Epithelial cell of esophagus (primary cell): Measurements from ENCODE around the gene PPM1K.

Experiments
- DNase-seq: peaks from one replicate; pipeline ENCODE4 v3.0.0; 2010; ENCODE audit warnings: low read depth
- H3K4me3 ChIP-seq: 2 replicates; pipeline ENCODE4 v1.5.1; 2011; ENCODE audit warnings: mild to moderate bottlenecking, low read length, control low read depth
- CTCF ChIP-seq: IDR thresholded peaks from 2 replicates; pipeline ENCODE4 v1.5.1; 2011; ENCODE audit warnings: low read depth, mild to moderate bottlenecking, low read length, control low read depth, inconsistent platforms; ENCODE audit not compliant: insufficient read depth; ENCODE audit errors: missing control alignments

The PPM1K gene

GRCh38 chr4:88251924-88252323 lies 32.4 kb downstream of the PPM1K start:
- no peak for TF ChIP-seq CTCF
- no peak overlapping the region for H3K4me3 ChIP-seq
- no peak for DNase-seq

- no peak for TF ChIP-seq CTCF
- DNase-seq: no peak
- no peak overlapping the region for H3K4me3 ChIP-seq
Observed at GRCh38 chr4:88247148-88247547, 37.2 kb downstream of the PPM1K start.

GRCh38 chr4:88246600-88246999 lies 37.8 kb downstream of the PPM1K start:
- H3K4me3 ChIP-seq: no peak overlapping the region
- no peak for DNase-seq
- TF ChIP-seq CTCF: no peak

- no peak for TF ChIP-seq CTCF
- H3K4me3 ChIP-seq: no peak overlapping the region
- DNase-seq: no peak
Observed at GRCh38 chr4:88244816-88245579, 39.4 kb downstream of the PPM1K start.

GRCh38 chr4:88244056-88244455 lies 40.3 kb downstream of the PPM1K start:
- H3K4me3 ChIP-seq: no peak overlapping the region
- no peak for DNase-seq
- no peak for TF ChIP-seq CTCF

GRCh38 chr4:88242144-88242543 lies 42.2 kb downstream of the PPM1K start:
- no peak overlapping the region for H3K4me3 ChIP-seq
- DNase-seq: peak; percentile 7
- no peak for TF ChIP-seq CTCF

- DNase-seq: peak; percentile 4
- no peak for TF ChIP-seq CTCF
- no peak overlapping the region for H3K4me3 ChIP-seq
Observed at GRCh38 chr4:88240297-88240714, 44.1 kb downstream of the PPM1K start.
